Mesothelial cell of epicardium (in vitro differentiated cells): ENCODE data around the gene CHRM2. TPM values are rescaled to one million over a fixed set of nuclear protein-coding genes. Genes with fewer than 3 reads are reported as not detected.

Experiments
- DNase-seq, 2 experiments: peaks; one replicate each; pipeline ENCODE4 v3.0.0; 2021; ENCODE audit warnings: low spot score in 2 of 2; ENCODE audit not compliant: unreplicated experiment in 2 of 2
- H3K27ac Mint-ChIP-seq: 2 replicates; pipeline ENCODE4 v1.8.0; 2021; ENCODE audit warnings: mixed read lengths
- H3K27me3 Mint-ChIP-seq: 2 replicates; pipeline ENCODE4 v1.8.0; 2021; ENCODE audit warnings: low read depth, mixed read lengths
- H3K36me3 Mint-ChIP-seq: 2 replicates; pipeline ENCODE4 v1.8.0; 2021; ENCODE audit warnings: mixed read lengths
- H3K4me1 Mint-ChIP-seq: 2 replicates; pipeline ENCODE4 v1.8.0; 2021; ENCODE audit warnings: mixed read lengths
- H3K4me3 Mint-ChIP-seq: 2 replicates; pipeline ENCODE4 v1.8.0; 2021; ENCODE audit warnings: mild to moderate bottlenecking, moderate library complexity, mixed read lengths
- H3K9me3 Mint-ChIP-seq: 2 replicates; pipeline ENCODE4 v1.8.0; 2021; ENCODE audit warnings: mixed read lengths
- CTCF ChIP-seq: fragments of 200-600 bp; sonication (generic); IDR thresholded peaks from one replicate; pipeline ENCODE4 v1.5.0; 2021; ENCODE audit warnings: antibody characterized with exemption; ENCODE audit not compliant: unreplicated experiment
- total RNA-seq: library from RNA; stranded (reverse); gene quantifications from 3 replicates; pipeline ENCODE4 v1.2.1, GENCODE V29; 2021

Gene CHRM2
- total RNA-seq, 1 donor from 2014 or later: 41.6 TPM

DNA sequence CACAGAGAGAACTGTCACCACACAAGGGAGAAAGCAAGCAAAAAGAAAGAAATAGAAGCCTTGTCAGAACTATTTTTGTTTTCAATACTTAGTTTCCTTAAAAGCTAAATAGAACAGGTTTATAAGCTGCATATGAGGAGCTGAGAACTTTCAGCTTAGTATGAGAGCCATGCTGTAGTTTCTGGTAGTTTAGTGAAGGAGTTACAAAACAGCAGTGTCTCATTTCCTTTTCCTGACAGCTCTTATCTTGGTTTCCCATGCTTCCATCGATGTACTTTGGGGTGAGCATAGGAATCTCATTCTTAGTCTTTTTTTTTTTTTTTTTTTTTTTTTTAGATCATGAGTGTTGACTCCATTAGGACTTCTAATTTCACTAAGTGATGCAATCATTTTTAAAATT is 8.6 kb upstream of the CHRM2 start:
- no peaks in the 10 kb centered on the region for H3K9me3 Mint-ChIP-seq
- no peak for DNase-seq
- H3K36me3 Mint-ChIP-seq: no peaks in the 10 kb centered on the region
- no peak overlapping the region for H3K27ac Mint-ChIP-seq
- H3K27me3 Mint-ChIP-seq: peaks cover 31% of the 10 kb centered on the region
- H3K4me1 Mint-ChIP-seq: peaks cover 10% of the 10 kb centered on the region
- H3K4me3 Mint-ChIP-seq: no peak overlapping the region
- TF ChIP-seq CTCF: no peak

- no peak overlapping the region for H3K4me3 Mint-ChIP-seq
- H3K27ac Mint-ChIP-seq: no peak overlapping the region
- no peak for TF ChIP-seq CTCF
- H3K36me3 Mint-ChIP-seq: no peaks in the 10 kb centered on the region
- H3K9me3 Mint-ChIP-seq: no peaks in the 10 kb centered on the region
- peaks cover 24% of the 10 kb centered on the region for H3K4me1 Mint-ChIP-seq
- DNase-seq: no peak
- H3K27me3 Mint-ChIP-seq: peaks cover 59% of the 10 kb centered on the region
Observed at GRCh38 chr7:136865236-136865635, 3.2 kb upstream of the CHRM2 start.

GRCh38 chr7:136865777-136866176 is 2.7 kb upstream of the CHRM2 start:
- H3K36me3 Mint-ChIP-seq: no peaks in the 10 kb centered on the region
- no peak overlapping the region for H3K27ac Mint-ChIP-seq
- DNase-seq: no peak
- no peak overlapping the region for H3K4me3 Mint-ChIP-seq
- peaks cover 29% of the 10 kb centered on the region for H3K4me1 Mint-ChIP-seq
- H3K9me3 Mint-ChIP-seq: no peaks in the 10 kb centered on the region
- TF ChIP-seq CTCF: no peak
- peaks cover 62% of the 10 kb centered on the region for H3K27me3 Mint-ChIP-seq

DNA sequence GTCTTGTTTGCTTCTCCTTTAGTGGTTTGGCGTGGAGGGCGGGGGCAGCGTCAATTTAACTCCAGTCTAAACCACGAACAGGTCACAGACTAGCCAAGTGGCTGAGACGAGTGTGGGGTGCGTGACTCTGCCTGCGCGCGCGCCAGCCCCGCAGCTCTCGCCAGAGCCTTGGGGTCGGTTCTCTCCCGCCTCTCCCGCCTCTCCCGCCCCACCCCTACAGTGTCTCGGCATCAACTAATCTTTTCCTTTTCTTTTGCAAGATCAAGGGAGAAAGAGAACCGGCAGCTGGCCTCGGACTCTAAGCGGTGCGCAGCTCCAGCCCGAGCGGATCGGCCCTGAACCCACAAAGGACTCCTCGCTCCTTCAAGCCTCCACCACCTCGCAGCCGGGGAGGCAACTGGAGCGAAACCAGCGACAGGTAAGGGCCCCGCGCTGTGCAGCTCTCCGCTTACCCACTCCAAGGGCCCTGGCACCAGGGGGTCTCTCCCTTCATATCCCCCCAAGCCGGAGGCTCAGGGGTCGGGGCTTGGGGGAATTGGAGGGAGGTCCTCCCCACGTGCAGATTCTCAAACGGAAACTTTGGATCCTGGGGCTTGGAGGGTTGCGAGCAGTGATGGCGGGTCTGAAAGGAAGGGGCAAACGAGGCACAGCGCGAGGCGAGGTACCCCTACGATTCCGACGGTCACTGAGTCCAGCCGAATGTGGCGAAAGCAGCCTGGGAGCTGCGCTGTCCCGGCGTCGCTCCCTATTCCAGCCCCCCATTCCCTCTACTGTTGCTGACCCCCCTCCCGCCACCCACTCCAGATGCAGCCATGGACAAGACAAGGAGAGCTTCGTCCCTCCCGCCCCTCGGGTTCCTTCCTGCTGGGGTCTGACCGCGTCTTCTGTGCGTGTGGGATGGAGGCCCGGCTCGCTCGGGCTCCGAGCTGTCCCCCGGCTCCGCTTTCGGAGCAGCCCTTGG is 829 bp downstream of the CHRM2 start:
- peaks cover 2% of the 10 kb centered on the region for H3K36me3 Mint-ChIP-seq
- peak; percentile 19 to 47 for DNase-seq
- H3K27ac Mint-ChIP-seq: peak overlapping the region; percentile 44
- H3K4me1 Mint-ChIP-seq: peaks cover 38% of the 10 kb centered on the region
- peaks cover 76% of the 10 kb centered on the region for H3K27me3 Mint-ChIP-seq
- no peaks in the 10 kb centered on the region for H3K9me3 Mint-ChIP-seq
- no peak for TF ChIP-seq CTCF
- peak overlapping the region; percentile 88 for H3K4me3 Mint-ChIP-seq

GRCh38 chr7:136869991-136870865 is 1.8 kb downstream of the CHRM2 start:
- no peaks in the 10 kb centered on the region for H3K9me3 Mint-ChIP-seq
- H3K27ac Mint-ChIP-seq: peak overlapping the region; percentile 37
- H3K4me3 Mint-ChIP-seq: peak overlapping the region; percentile 88
- H3K4me1 Mint-ChIP-seq: peaks cover 40% of the 10 kb centered on the region
- H3K36me3 Mint-ChIP-seq: peaks cover 2% of the 10 kb centered on the region
- H3K27me3 Mint-ChIP-seq: peaks cover 68% of the 10 kb centered on the region
- DNase-seq: peak; percentile 18 to 42
- no peak for TF ChIP-seq CTCF
